ENCODE results near the gene P4HTM. TPM values are rescaled to one million over a fixed set of nuclear protein-coding genes. Genes with fewer than 3 reads are reported as not detected.

P4HTM gene
- 15.3 TPM for polyA plus RNA-seq (2013, experiment 1 of 2; ENCODE audit: insufficient read length)
- 13.7 TPM for polyA plus RNA-seq (2013, experiment 2 of 2; ENCODE audit: insufficient read length)

GRCh38 chr3:48989796-48990635 lies at the start of gene P4HTM:
Gene P4HTM, plus strand, starts transcription at chr3:48990241. Its CDS starts 16 bp downstream, at chr3:48990257.
- DNase-seq = peak; percentile 95

- DNase-seq = no peak
Measured at GRCh38 chr3:48945432-48945831, 44.6 kb upstream of the P4HTM start.

GRCh38 chr3:48945891-48946549 lies 44.0 kb upstream of the P4HTM start:
- no peak for DNase-seq

GRCh38 chr3:48949376-48949717 lies 40.7 kb upstream of the P4HTM start:
- peak; percentile 28 for DNase-seq

- no peak for DNase-seq
Measured at GRCh38 chr3:48950051-48950450, 40.0 kb upstream of the P4HTM start.

- no peak for DNase-seq
Measured at GRCh38 chr3:48951764-48952163, 38.3 kb upstream of the P4HTM start.

- DNase-seq = no peak
Measured at GRCh38 chr3:48952510-48953118, 37.4 kb upstream of the P4HTM start.

- no peak for DNase-seq
Measured at GRCh38 chr3:48957006-48957705, 32.9 kb upstream of the P4HTM start.

GRCh38 chr3:48960841-48961413 lies 29.1 kb upstream of the P4HTM start:
- DNase-seq = peak; percentile 35

- no peak for DNase-seq
Measured at GRCh38 chr3:48962340-48962739, 27.7 kb upstream of the P4HTM start.

GRCh38 chr3:48962939-48963338 lies 27.1 kb upstream of the P4HTM start:
- DNase-seq = no peak

- DNase-seq = no peak
Measured at GRCh38 chr3:48963591-48963990, 26.4 kb upstream of the P4HTM start.

- DNase-seq = no peak
Measured at GRCh38 chr3:48966367-48966766, 23.7 kb upstream of the P4HTM start.

- DNase-seq = no peak
Measured at GRCh38 chr3:48966876-48967361, 23.1 kb upstream of the P4HTM start.

- DNase-seq = no peak
Measured at GRCh38 chr3:48970586-48970985, 19.5 kb upstream of the P4HTM start.

GRCh38 chr3:48974076-48974864 lies 15.8 kb upstream of the P4HTM start:
- no peak for DNase-seq

GRCh38 chr3:48979451-48979850 lies 10.6 kb upstream of the P4HTM start:
- no peak for DNase-seq

GRCh38 chr3:48980295-48980694 lies 9.7 kb upstream of the P4HTM start:
- no peak for DNase-seq

GRCh38 chr3:48982016-48982415 lies 8.0 kb upstream of the P4HTM start:
- no peak for DNase-seq

- no peak for DNase-seq
Measured at GRCh38 chr3:48982686-48983085, 7.4 kb upstream of the P4HTM start.

- DNase-seq = no peak
Measured at GRCh38 chr3:48983096-48983495, 6.9 kb upstream of the P4HTM start.

GRCh38 chr3:48984663-48985062 lies 5.4 kb upstream of the P4HTM start:
- DNase-seq = no peak
